ENCODE results near the gene MC1R.
A peak's percentile ranks its signal among the peaks of the same experiment; 100 is the strongest.
"Not testable (repeated sequence)": the region's sequence is repeated elsewhere in the genome, so short reads cannot be mapped to it uniquely, and the experiment has no call there.

The MC1R gene

GRCh38 chr16:89964201-89964600, 45.5 kb downstream of the MC1R start:
- DNase-seq, result no peak

- DNase-seq, result no peak
Measured at GRCh38 chr16:89965447-89966225, 47.0 kb downstream of the MC1R start.

GRCh38 chr16:89966756-89967155, 48.1 kb downstream of the MC1R start:
- no peak for DNase-seq

- not testable (repeated sequence) for DNase-seq
Measured at GRCh38 chr16:89967436-89967835, 48.8 kb downstream of the MC1R start.

- not testable (repeated sequence) for DNase-seq
Measured at GRCh38 chr16:89968074-89968473, 49.4 kb downstream of the MC1R start.

- peak; percentile 95 to 96 for DNase-seq
Measured at GRCh38 chr16:89969741-89970410, 51.2 kb downstream of the MC1R start.

Data from Kasumi-1 (cell line).